Keratinocyte (primary cell): ENCODE measurements around the gene GSTT4. TPM values are rescaled to one million over a fixed set of nuclear protein-coding genes. Genes with fewer than 3 reads are reported as not detected.

Experiments used
- DNase-seq: peaks from one replicate; pipeline ENCODE4 v3.0.0-alpha.2; 2011; ENCODE audit warnings: low read depth, missing footprints, low spot score
- FAIRE-seq: peaks from 2 replicates; lab custom pipeline; 2011; peaks lifted over from hg19 to GRCh38; lab: Jason Lieb, UNC
- H2AFZ ChIP-seq: 2 replicates; pipeline ENCODE4 v1.6.0; 2012; ENCODE audit warnings: low read length, control low read depth, inconsistent platforms; ENCODE audit not compliant: control insufficient read depth
- H3K27ac ChIP-seq: 2 replicates; pipeline ENCODE4 v1.5.1; 2011; ENCODE audit warnings: low read length; ENCODE audit not compliant: control insufficient read depth, insufficient read depth
- H3K27me3 ChIP-seq: 3 replicates; pipeline ENCODE4 v1.6.0; 2011; ENCODE audit warnings: low read length; ENCODE audit not compliant: control insufficient read depth, insufficient read depth; ENCODE audit errors: extremely low read depth
- H3K36me3 ChIP-seq, 2 experiments: 2 replicates in 1 of 2; 3 replicates in 1 of 2; pipeline ENCODE4 v1.5.1; 2011; ENCODE audit warnings: low read length in 2 of 2, mild to moderate bottlenecking in 1 of 2; ENCODE audit not compliant: control insufficient read depth in 2 of 2, insufficient read depth in 2 of 2; ENCODE audit errors: extremely low read depth in 1 of 2
- H3K4me1 ChIP-seq: 3 replicates; pipeline ENCODE4 v1.5.1; 2011; ENCODE audit warnings: low read length; ENCODE audit not compliant: control insufficient read depth, insufficient read depth; ENCODE audit errors: extremely low read depth
- H3K4me2 ChIP-seq: 3 replicates; pipeline ENCODE4 v1.6.0; 2011; ENCODE audit warnings: low read depth, low read length; ENCODE audit not compliant: control insufficient read depth, insufficient read depth; ENCODE audit errors: extremely low read depth
- H3K4me3 ChIP-seq, 3 experiments: fragments of 200-600 bp in 1 of 3; sonication (generic) in 1 of 3; 2 replicates in 2 of 3; 3 replicates in 1 of 3; pipeline ENCODE4 v1.5.1; 2011 to 2016; ENCODE audit warnings: low read length in 3 of 3, mild to moderate bottlenecking in 3 of 3, control low read depth in 2 of 3, inconsistent platforms in 1 of 3, low read depth in 1 of 3, mixed read lengths in 1 of 3, mixed run types in 1 of 3, moderate library complexity in 1 of 3; ENCODE audit not compliant: control insufficient read depth in 2 of 3, insufficient read depth in 2 of 3; ENCODE audit errors: extremely low read depth in 1 of 3
- H3K79me2 ChIP-seq: 2 replicates; pipeline ENCODE4 v1.6.0; 2012; ENCODE audit warnings: low read length; ENCODE audit not compliant: control insufficient read depth, insufficient read depth
- H3K9ac ChIP-seq: 3 replicates; pipeline ENCODE4 v1.6.0; 2011; ENCODE audit warnings: low read length; ENCODE audit not compliant: control insufficient read depth, insufficient read depth; ENCODE audit errors: extremely low read depth
- H3K9me1 ChIP-seq: 3 replicates; pipeline ENCODE4 v1.6.0; 2011; ENCODE audit warnings: low read length; ENCODE audit not compliant: control insufficient read depth, insufficient read depth; ENCODE audit errors: extremely low read depth
- H3K9me3 ChIP-seq: 2 replicates; pipeline ENCODE4 v1.5.1; 2012; ENCODE audit warnings: low read depth, low read length; ENCODE audit not compliant: control insufficient read depth
- H4K20me1 ChIP-seq: 3 replicates; pipeline ENCODE4 v1.6.0; 2011; ENCODE audit warnings: low read length; ENCODE audit not compliant: control insufficient read depth, insufficient read depth; ENCODE audit errors: extremely low read depth
- CTCF ChIP-seq, 3 experiments: IDR thresholded peaks in 1 of 3; conservative IDR thresholded peaks in 1 of 3; optimal IDR thresholded peaks in 1 of 3; 2 replicates in 2 of 3; 3 replicates in 1 of 3; pipeline versions ENCODE3 to v1.5.1; 2011; ENCODE audit warnings: low read length in 3 of 3, mild to moderate bottlenecking in 3 of 3, moderate library complexity in 2 of 3, control low read depth in 1 of 3, inconsistent platforms in 1 of 3; ENCODE audit not compliant: insufficient read depth in 2 of 3; ENCODE audit errors: extremely low read depth in 1 of 3
- EZH2 ChIP-seq: IDR thresholded peaks from one replicate; pipeline ENCODE4 v1.6.1; 2012; ENCODE audit warnings: inconsistent platforms, mild to moderate bottlenecking, low read length, moderate library complexity
- dilution Hi-C: fragments of 300-500 bp; cut with MboI; formaldehyde crosslinking; loops from one replicate; pipeline ENCODE4 v1.7.0; 2020; ENCODE audit warnings: low sequenced_read_pairs; ENCODE audit not compliant: extremely low pct_ligation_motif_present
- polyA minus RNA-seq, 3 experiments: library from RNA; depleted of rRNA, polyadenylated mRNA; stranded (reverse); fragments of >200 nt; gene quantifications; 1 replicate in 1 of 3; 2 replicates in 1 of 3; 3 replicates in 1 of 3; pipeline ENCODE4 v1.2.3, GENCODE V29; 2011
- polyA plus RNA-seq, 5 experiments: library from polyadenylated mRNA; depleted of rRNA in 3 of 5; stranded (reverse) in 3 of 5; stranded (forward) in 1 of 5; unstranded in 1 of 5; fragments of >200 nt; gene quantifications; 1 replicate in 1 of 5; 2 replicates in 3 of 5; 3 replicates in 1 of 5; pipeline versions ENCODE4 v1.2.1 to v1.2.3, GENCODE V29; 2011 to 2012; ENCODE audit warnings: missing spikeins in 2 of 5, low read depth in 1 of 5, low replicate concordance in 1 of 5

GSTT4 gene
- polyA plus RNA-seq, result not detected in 3 replicates
- not detected for polyA plus RNA-seq (2011; ENCODE audit: low read depth)
- not detected in 2 replicates for polyA plus RNA-seq (2011; cell fraction: cytosol; rRNA removed)
- not detected in 2 replicates for polyA plus RNA-seq (2011; cell fraction: nucleus; rRNA removed)
- polyA plus RNA-seq (2012; ENCODE audit: low replicate concordance), result not detected in 2 replicates
- not detected in 3 replicates for polyA minus RNA-seq
- not detected for polyA minus RNA-seq (2011; cell fraction: cytosol; rRNA and poly(A)+ RNA removed)
- not detected in 2 replicates for polyA minus RNA-seq (2011; cell fraction: nucleus; rRNA and poly(A)+ RNA removed)

- no peaks in the 10 kb centered on the region for H3K4me1 ChIP-seq
- FAIRE-seq, result no peak
- DNase-seq, result no peak
- TF ChIP-seq CTCF (optimal IDR thresholded peaks at IDR 0.05 in 1 of 3, IDR thresholded peaks at IDR 0.05 in 1 of 3, conservative IDR thresholded peaks at IDR 0.05 in 1 of 3; ENCODE audit: extremely low read depth in 1 of 3, insufficient read depth in 2 of 3, low read length in 3 of 3) (no peak), EZH2 (no peak)
- H3K36me3 ChIP-seq, result no peaks in the 10 kb centered on the region
- no peak within 1 kb of the TSS for H3K4me3 ChIP-seq
- no peak within 1 kb of the TSS for H3K27ac ChIP-seq
- no peaks in the 10 kb centered on the region for H4K20me1 ChIP-seq
- no peak within 1 kb of the TSS for H3K4me2 ChIP-seq
- dilution Hi-C loops, result no loop called here
- no peak within 1 kb of the TSS for H2AFZ ChIP-seq
- H3K9me1 ChIP-seq, result no peaks in the 10 kb centered on the region
- no peaks in the 10 kb centered on the region for H3K79me2 ChIP-seq
- no peaks in the 10 kb centered on the region for H3K27me3 ChIP-seq
- no peaks in the 10 kb centered on the region for H3K9me3 ChIP-seq
- H3K9ac ChIP-seq, result no peak within 1 kb of the TSS
Observed at GRCh38 chr22:24005201-24005600, at the start of gene GSTT4. GSTT4 (minus strand) TSS chr22:24005453; CDS start chr22:24005356, 97 bp downstream.

- H3K4me1 ChIP-seq, result no peaks in the 10 kb centered on the region
- no peaks in the 10 kb centered on the region for H3K27me3 ChIP-seq
- no peaks in the 10 kb centered on the region for H3K79me2 ChIP-seq
- H3K4me2 ChIP-seq, result no peak overlapping the region
- no peaks in the 10 kb centered on the region for H3K9me1 ChIP-seq
- FAIRE-seq (no peak), DNase-seq (no peak)
- H3K4me3 ChIP-seq, result no peak overlapping the region
- peaks cover 36 to 48% of the 10 kb centered on the region in 2 experiments for H3K36me3 ChIP-seq
- dilution Hi-C loops, result no loop called here
- no peaks in the 10 kb centered on the region for H4K20me1 ChIP-seq
- no peaks in the 10 kb centered on the region for H3K9me3 ChIP-seq
- H2AFZ ChIP-seq, result no peak overlapping the region
- no peak overlapping the region for H3K27ac ChIP-seq
- TF ChIP-seq EZH2 (no peak), CTCF (optimal IDR thresholded peaks at IDR 0.05 in 1 of 3, IDR thresholded peaks at IDR 0.05 in 1 of 3, conservative IDR thresholded peaks at IDR 0.05 in 1 of 3; ENCODE audit: extremely low read depth in 1 of 3, insufficient read depth in 2 of 3, low read length in 3 of 3) (no peak)
- H3K9ac ChIP-seq, result no peak overlapping the region
Observed at GRCh38 chr22:24054356-24054755, 49.1 kb upstream of the GSTT4 start.
